Central memory CD8-positive, alpha-beta T cell (primary cell): ENCODE data around the gene MARCKSL1.

Experiments used
- ATAC-seq: fragments of 150-1000 bp; cut with Tn5 transposase; replicated peaks from 2 replicates; pipeline ENCODE4 v1.10.0; 2022; ENCODE audit warnings: mild to moderate bottlenecking, moderate FRiP score, moderate number of reproducible peaks; ENCODE audit not compliant: poor library complexity, severe bottlenecking; ENCODE audit errors: extremely low read depth
- DNase-seq, 2 donors: peaks; one replicate each; pipeline ENCODE4 v3.0.0; 2021; ENCODE audit warnings: low spot score in 2 of 2
- H3K27ac Mint-ChIP-seq: one replicate; pipeline ENCODE4 v1.8.0; 2022; ENCODE audit warnings: low read depth, mild to moderate bottlenecking, moderate library complexity, mixed read lengths
- H3K27me3 Mint-ChIP-seq: one replicate; pipeline ENCODE4 v1.8.0; 2022; ENCODE audit warnings: mixed read lengths
- H3K36me3 Mint-ChIP-seq: one replicate; pipeline ENCODE4 v1.8.0; 2022; ENCODE audit warnings: mild to moderate bottlenecking, moderate library complexity, mixed read lengths; ENCODE audit not compliant: insufficient read depth
- H3K4me1 Mint-ChIP-seq: one replicate; pipeline ENCODE4 v1.8.0; 2022; ENCODE audit warnings: mixed read lengths
- H3K4me3 Mint-ChIP-seq: one replicate; pipeline ENCODE4 v1.8.0; 2022; ENCODE audit warnings: mild to moderate bottlenecking, moderate library complexity, mixed read lengths
- H3K9me3 Mint-ChIP-seq: one replicate; pipeline ENCODE4 v1.8.0; 2022; ENCODE audit warnings: mixed read lengths

MARCKSL1 gene

GRCh38 chr1:32334864-32335534 is 1.0 kb downstream of the MARCKSL1 start:
- H3K4me1 Mint-ChIP-seq = peaks cover 43% of the 10 kb centered on the region

GRCh38 chr1:32334274-32334861 is 1.7 kb downstream of the MARCKSL1 start:
- Mint-ChIP-seq H3K4me1 (peaks cover 49% of the 10 kb centered on the region), H3K27me3 (no peaks in the 10 kb centered on the region), H3K9me3 (no peaks in the 10 kb centered on the region), H3K36me3 (peaks cover 38% of the 10 kb centered on the region), H3K4me3 (peak overlapping the region; percentile 80), H3K27ac (peak overlapping the region; percentile 63)
- DNase-seq (no peak), ATAC-seq (no peak)

More at GRCh38 chr1:32334864-32335534, 1.0 kb downstream of the MARCKSL1 start:
- DNase-seq (peak; percentile 44 to 47), ATAC-seq (peak; percentile 57)
- H3K27me3 Mint-ChIP-seq = no peaks in the 10 kb centered on the region
- H3K36me3 Mint-ChIP-seq = peaks cover 35% of the 10 kb centered on the region
- no peaks in the 10 kb centered on the region for H3K9me3 Mint-ChIP-seq
- H3K27ac Mint-ChIP-seq = peak overlapping the region; percentile 39
- peak overlapping the region; percentile 80 for H3K4me3 Mint-ChIP-seq

- no peak for ATAC-seq
- Mint-ChIP-seq H3K9me3 (no peaks in the 10 kb centered on the region), H3K27me3 (no peaks in the 10 kb centered on the region), H3K27ac (peak overlapping the region; percentile 63), H3K36me3 (peaks cover 45% of the 10 kb centered on the region), H3K4me1 (peaks cover 47% of the 10 kb centered on the region), H3K4me3 (peak overlapping the region; percentile 80)
- DNase-seq = no peak
Observed at GRCh38 chr1:32333251-32333963, 2.6 kb downstream of the MARCKSL1 start.

- no peaks in the 10 kb centered on the region for H3K27me3 Mint-ChIP-seq
- ATAC-seq (no peak), DNase-seq (no peak)
- no peaks in the 10 kb centered on the region for H3K9me3 Mint-ChIP-seq
- peaks cover 38% of the 10 kb centered on the region for H3K4me1 Mint-ChIP-seq
- no peak overlapping the region for H3K27ac Mint-ChIP-seq
- H3K36me3 Mint-ChIP-seq = peaks cover 53% of the 10 kb centered on the region
- H3K4me3 Mint-ChIP-seq = no peak overlapping the region
Observed at GRCh38 chr1:32332290-32333079, 3.5 kb downstream of the MARCKSL1 start.

DNA sequence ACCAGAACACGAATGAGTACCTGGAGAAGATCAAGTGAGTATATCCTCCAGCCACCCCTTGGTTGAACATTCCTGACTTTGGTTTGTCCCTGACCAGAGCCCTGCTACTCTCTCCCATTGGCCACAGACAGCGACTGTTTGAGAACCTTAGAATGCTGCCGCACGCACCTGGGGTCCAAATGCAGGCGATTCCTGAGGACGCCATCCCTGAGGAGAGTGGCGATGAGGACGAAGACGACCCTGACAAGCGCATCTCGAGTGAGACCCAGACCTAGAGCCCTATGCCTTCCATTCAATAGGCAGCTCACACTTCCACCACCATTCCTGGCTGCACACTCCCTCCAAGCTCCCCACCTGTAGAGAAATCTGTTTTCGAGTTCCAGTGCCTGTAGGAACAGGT is 4.5 kb downstream of the MARCKSL1 start:
- peaks cover 29% of the 10 kb centered on the region for H3K4me1 Mint-ChIP-seq
- H3K4me3 Mint-ChIP-seq = no peak overlapping the region
- DNase-seq (no peak), ATAC-seq (no peak)
- no peak overlapping the region for H3K27ac Mint-ChIP-seq
- no peaks in the 10 kb centered on the region for H3K9me3 Mint-ChIP-seq
- no peaks in the 10 kb centered on the region for H3K27me3 Mint-ChIP-seq
- peaks cover 52% of the 10 kb centered on the region for H3K36me3 Mint-ChIP-seq

DNA sequence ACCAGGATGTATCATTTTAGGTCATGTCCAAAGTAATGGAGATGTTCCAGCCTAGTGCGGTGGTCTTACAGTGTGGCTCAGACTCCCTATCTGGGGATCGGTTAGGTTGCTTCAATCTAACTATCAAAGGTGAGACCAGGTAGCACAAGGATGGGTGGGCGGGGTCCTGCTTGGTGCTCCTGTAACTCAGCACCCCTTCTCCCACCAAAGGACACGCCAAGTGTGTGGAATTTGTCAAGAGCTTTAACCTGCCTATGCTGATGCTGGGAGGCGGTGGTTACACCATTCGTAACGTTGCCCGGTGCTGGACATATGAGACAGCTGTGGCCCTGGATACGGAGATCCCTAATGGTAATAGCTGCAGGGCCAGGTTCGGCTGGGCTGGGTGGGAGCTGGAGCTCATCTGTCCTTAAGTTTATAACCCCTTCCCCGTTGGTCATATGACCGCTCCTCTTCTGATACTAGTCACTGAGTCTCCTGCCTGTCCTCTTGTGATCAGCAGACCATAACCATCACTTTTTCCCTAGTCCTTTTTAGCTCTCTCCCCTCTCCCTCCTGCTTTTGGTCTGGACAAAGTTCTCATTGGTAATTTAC is 5.4 kb downstream of the MARCKSL1 start:
- no peak overlapping the region for H3K4me3 Mint-ChIP-seq
- H3K27ac Mint-ChIP-seq = no peak overlapping the region
- peaks cover 58% of the 10 kb centered on the region for H3K36me3 Mint-ChIP-seq
- H3K27me3 Mint-ChIP-seq = no peaks in the 10 kb centered on the region
- H3K4me1 Mint-ChIP-seq = peaks cover 29% of the 10 kb centered on the region
- DNase-seq = no peak
- no peak for ATAC-seq
- H3K9me3 Mint-ChIP-seq = no peaks in the 10 kb centered on the region

DNA sequence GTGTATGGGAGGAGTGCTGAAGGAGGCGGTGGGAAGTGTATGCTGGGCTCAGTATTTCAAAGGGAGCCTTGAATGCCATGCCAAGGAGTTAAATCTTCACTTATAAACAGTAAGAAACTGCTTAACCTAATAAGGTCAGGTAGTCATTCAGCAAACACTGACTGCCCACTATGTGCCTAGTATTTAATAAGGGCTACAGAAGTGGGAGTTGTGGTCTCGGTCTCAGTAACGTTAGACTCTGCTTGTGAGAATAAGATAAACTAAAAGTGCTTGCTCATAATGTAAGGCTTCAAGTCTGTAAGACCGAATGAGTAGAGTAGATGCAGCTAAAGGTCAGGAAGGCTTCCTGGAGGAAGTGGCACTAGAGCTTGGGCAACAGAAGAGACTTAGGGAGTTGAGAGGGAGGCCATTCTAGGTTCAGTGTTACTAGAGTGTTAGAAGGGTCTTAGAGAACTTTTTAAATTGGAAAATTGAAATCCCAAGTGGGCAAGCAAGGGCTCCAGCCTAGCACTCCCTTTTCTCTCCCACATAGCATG is 6.0 kb downstream of the MARCKSL1 start:
- ATAC-seq = no peak
- Mint-ChIP-seq H3K36me3 (peaks cover 64% of the 10 kb centered on the region), H3K9me3 (no peaks in the 10 kb centered on the region), H3K4me1 (peaks cover 26% of the 10 kb centered on the region), H3K4me3 (no peak overlapping the region), H3K27ac (no peak overlapping the region), H3K27me3 (no peaks in the 10 kb centered on the region)
- no peak for DNase-seq

DNA sequence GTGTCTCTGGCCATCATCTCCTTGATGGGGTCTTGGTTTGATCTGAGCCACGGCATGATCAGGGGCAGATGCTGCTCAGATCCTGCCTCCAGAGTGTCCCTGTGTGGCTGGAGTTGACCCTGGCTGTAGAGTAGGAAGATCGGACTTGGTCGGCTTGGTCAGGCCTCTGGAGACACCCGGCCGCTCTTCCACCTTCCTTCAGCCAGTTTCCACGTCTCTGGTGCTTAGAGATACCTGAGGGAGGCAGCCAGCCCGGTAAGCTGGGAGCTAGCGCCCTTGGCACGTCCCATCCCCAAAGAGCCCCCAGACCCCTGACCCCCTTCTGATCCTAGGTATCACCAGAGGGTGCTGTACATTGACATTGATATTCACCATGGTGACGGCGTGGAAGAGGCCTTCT is 8.8 kb downstream of the MARCKSL1 start:
- ATAC-seq (no peak), DNase-seq (no peak)
- peak overlapping the region; percentile 33 for H3K27ac Mint-ChIP-seq
- H3K9me3 Mint-ChIP-seq = no peaks in the 10 kb centered on the region
- no peaks in the 10 kb centered on the region for H3K27me3 Mint-ChIP-seq
- H3K36me3 Mint-ChIP-seq = peaks cover 60% of the 10 kb centered on the region
- no peak overlapping the region for H3K4me3 Mint-ChIP-seq
- H3K4me1 Mint-ChIP-seq = peaks cover 18% of the 10 kb centered on the region

DNA sequence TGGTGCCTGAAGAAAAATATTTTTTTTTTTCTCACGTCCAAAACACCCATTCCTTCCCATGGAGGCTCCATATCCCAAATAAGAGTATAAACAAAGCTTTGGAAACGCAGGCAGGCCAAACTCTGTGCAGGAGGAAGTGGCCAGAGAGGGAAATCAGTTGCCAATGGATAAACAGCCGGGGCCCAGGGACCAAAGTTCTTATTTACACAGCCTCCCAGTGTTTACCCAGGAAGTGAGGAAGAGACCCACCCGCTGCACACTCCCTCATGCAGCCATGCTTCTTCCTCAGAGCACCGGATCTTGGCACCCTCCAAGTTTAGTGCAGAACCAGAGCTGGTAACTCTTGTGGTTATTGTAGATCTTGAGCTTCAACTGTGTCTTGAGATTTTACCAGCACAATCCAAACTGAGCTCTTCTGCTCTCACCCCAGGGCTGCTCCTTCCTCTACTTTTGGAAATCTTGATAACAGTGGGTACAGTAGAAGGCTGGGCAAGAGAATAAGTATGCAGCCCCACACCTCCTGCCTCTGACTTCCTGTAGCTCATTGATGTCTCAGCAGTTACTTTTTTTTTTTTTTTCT is 14.2 kb downstream of the MARCKSL1 start:
- Mint-ChIP-seq H3K4me1 (peaks cover 29% of the 10 kb centered on the region), H3K4me3 (peak overlapping the region; percentile 33), H3K9me3 (no peaks in the 10 kb centered on the region), H3K27ac (peak overlapping the region; percentile 72), H3K36me3 (peaks cover 36% of the 10 kb centered on the region), H3K27me3 (no peaks in the 10 kb centered on the region)
- ATAC-seq (peak; percentile 80), DNase-seq (peak in 1 of 2 donors; percentile 29)

GRCh38 chr1:32318127-32318869 is 17.7 kb downstream of the MARCKSL1 start:
- Mint-ChIP-seq H3K4me1 (peaks cover 46% of the 10 kb centered on the region), H3K36me3 (peaks cover 25% of the 10 kb centered on the region), H3K27ac (no peak overlapping the region), H3K27me3 (no peaks in the 10 kb centered on the region), H3K4me3 (no peak overlapping the region), H3K9me3 (no peaks in the 10 kb centered on the region)
- no peak for DNase-seq
- ATAC-seq = no peak

- H3K27me3 Mint-ChIP-seq = no peaks in the 10 kb centered on the region
- DNase-seq (no peak), ATAC-seq (no peak)
- H3K27ac Mint-ChIP-seq = no peak overlapping the region
- H3K9me3 Mint-ChIP-seq = no peaks in the 10 kb centered on the region
- peaks cover 35% of the 10 kb centered on the region for H3K4me1 Mint-ChIP-seq
- peaks cover 22% of the 10 kb centered on the region for H3K36me3 Mint-ChIP-seq
- H3K4me3 Mint-ChIP-seq = no peak overlapping the region
Observed at GRCh38 chr1:32316903-32317277, 19.1 kb downstream of the MARCKSL1 start.
